ENCODE results near the gene ORC2. TPM values are rescaled to one million over a fixed set of nuclear protein-coding genes. Genes with fewer than 3 reads are reported as not detected.
"Not testable (repeated sequence)": the region's sequence is repeated elsewhere in the genome, so short reads cannot be mapped to it uniquely, and the experiment has no call there.

The ORC2 gene
- total and polyA plus RNA-seq, 8 donors: 5.3 to 62.0 (median 15.1) TPM

DNA sequence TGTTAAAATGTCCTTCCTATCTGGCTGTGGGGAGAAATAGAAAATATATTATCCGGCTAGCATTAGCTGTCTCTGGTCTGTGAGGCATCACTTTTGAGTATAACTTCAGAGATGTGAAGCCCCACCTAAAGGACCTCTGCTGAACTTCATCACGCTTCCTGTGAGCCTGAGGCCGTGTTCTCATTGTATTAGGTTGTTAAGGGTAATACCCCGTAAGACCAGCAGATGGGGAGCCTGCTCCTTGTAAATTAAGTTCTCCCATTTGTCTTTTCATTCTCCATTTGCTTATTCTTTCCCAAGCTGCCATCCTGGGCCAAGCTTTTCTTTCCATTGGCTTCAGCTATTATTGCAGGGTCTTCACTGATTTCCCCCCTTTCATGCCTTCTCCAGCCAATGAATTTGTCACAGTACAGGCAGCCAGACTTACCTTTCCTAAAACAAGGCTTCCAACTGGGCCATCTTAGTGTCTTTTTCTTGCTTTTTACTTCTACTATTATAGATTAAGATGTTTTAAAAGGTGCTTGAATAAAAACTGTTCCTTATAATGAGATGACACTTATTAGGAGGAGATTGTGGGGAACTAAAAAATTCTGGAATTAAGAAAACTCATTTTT is 61.9 kb downstream of the ORC2 start:
- peaks cover 20 to 79% (median 74%) of the 10 kb centered on the region in 4 donors for H3K36me3 ChIP-seq
- no peaks in the 10 kb centered on the region for H3K9me3 ChIP-seq
- DNase-seq: peak; percentile 72 to 92
- peak in 1 of 3 donors; percentile 43 for TF ChIP-seq POLR2AphosphoS5 (IDR thresholded peaks at IDR 0.05)
- TF ChIP-seq EP300 (IDR thresholded peaks at IDR 0.05): no peak
- no peak for TF ChIP-seq POLR2A (IDR thresholded peaks at IDR 0.05)
- TF ChIP-seq, protein P1, sequence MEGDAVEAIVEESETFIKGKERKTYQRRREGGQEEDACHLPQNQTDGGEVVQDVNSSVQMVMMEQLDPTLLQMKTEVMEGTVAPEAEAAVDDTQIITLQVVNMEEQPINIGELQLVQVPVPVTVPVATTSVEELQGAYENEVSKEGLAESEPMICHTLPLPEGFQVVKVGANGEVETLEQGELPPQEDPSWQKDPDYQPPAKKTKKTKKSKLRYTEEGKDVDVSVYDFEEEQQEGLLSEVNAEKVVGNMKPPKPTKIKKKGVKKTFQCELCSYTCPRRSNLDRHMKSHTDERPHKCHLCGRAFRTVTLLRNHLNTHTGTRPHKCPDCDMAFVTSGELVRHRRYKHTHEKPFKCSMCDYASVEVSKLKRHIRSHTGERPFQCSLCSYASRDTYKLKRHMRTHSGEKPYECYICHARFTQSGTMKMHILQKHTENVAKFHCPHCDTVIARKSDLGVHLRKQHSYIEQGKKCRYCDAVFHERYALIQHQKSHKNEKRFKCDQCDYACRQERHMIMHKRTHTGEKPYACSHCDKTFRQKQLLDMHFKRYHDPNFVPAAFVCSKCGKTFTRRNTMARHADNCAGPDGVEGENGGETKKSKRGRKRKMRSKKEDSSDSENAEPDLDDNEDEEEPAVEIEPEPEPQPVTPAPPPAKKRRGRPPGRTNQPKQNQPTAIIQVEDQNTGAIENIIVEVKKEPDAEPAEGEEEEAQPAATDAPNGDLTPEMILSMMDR (IDR thresholded peaks at IDR 0.05): peak in 5 of 7 experiments; percentile 70 to 87 (median 76)
- 4 to 10% (median 8%) methylated on average over 4 of the region's 4 CpGs for WGBS, 5 donors
- H3K4me3 ChIP-seq: no peak overlapping the region
- no peak overlapping the region for H3K27ac ChIP-seq
- intact Hi-C loops (cut with DNase I; ENCODE audit: low total_unique reads): loop anchor here (10.0 kb wide), 1 partner anchor 153 kb away; no protein-coding TSS in a partner anchor
- H3K4me1 ChIP-seq: peaks cover 0 to 16% (median 6%) of the 10 kb centered on the region in 4 donors
- H3K27me3 ChIP-seq: no peaks in the 10 kb centered on the region

DNA sequence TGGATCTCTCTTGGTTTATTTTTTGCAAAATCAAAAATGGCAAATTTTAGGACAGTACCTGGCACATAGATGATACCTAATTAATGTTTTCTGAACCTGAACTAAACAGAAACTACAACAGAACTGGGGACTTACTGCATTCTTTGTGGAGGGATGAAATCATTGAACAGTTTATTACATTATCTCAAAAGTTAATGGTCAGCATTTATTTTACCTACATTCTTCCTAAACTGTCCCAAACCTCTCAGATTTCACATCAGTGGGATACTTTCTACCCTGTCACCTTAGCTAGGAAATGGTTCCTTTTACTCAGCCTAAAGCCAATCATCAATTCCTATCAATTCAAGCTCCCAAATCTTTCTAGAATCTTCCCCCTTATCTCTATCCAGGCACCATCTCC is 64.0 kb downstream of the ORC2 start:
- intact Hi-C loops (cut with DNase I; ENCODE audit: low total_unique reads): loop anchor here (10.0 kb wide), 1 partner anchor 275 kb away; no protein-coding TSS in a partner anchor
- Histone ChIP-seq H3K27me3 (no peaks in the 10 kb centered on the region), H3K4me3 (no peak overlapping the region), H3K9me3 (no peaks in the 10 kb centered on the region), H3K36me3 (peaks cover 26 to 91% (median 82%) of the 10 kb centered on the region in 4 donors), H3K27ac (no peak overlapping the region), H3K4me1 (peaks cover 0 to 28% (median 4%) of the 10 kb centered on the region in 4 donors)
- no peak for DNase-seq
- TF ChIP-seq EP300 (IDR thresholded peaks at IDR 0.05) (no peak), POLR2AphosphoS5 (IDR thresholded peaks at IDR 0.05) (no peak), POLR2A (IDR thresholded peaks at IDR 0.05) (no peak)
- TF ChIP-seq, protein P1 (IDR thresholded peaks at IDR 0.05): no peak

DNA sequence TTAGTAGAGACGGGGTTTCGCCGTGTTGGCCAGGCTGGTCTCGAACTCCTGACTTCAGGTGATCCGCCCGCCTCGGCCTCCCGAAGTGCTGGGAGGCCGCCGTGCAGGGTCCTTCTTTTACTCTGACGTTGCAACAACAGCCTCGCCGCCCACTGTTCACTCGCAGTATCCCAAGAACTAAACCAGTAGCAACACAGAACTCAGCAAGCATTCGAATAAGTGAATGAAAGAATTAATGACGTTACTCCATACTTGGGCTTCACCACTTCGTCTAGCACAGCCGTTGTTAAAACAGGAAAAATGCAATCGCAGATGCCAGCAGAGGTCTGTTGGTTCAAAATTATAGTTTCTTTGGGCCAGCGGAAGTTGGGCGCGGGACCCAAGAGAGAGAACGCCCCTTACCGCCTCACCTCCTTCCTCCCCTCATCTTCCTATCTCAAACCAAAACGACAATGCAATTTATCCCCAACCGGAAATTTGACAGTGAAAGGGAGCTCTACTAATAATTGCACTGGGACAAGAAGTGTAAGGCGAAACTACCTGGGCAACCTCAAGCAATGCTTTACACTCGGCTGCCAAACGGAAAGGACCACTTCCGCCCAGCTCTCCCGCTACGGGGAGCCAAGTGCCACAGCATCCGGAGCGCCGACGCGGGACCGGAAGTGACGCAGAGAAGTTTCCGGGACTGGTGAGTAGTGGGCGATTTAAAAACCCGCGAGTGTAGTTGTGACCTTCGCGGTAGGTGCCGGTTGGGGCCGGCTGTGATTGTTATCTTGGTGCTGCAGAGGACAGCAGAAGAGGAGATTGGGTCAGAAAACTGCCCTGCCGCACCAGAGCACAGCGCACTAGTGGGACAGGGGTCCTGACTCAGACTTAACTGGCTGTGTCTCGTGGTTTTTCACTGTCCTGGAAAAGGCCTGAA is 74.5 kb downstream of the ORC2 start, which contains the start of the genes NIF3L1 and PPIL3:
Gene NIF3L1, plus strand, starts transcription at position 668 of the 922 bp plus-strand sequence. CDS start 2,573 bp downstream, outside the sequence.
Gene PPIL3, minus strand, starts transcription at position 374 of the 922 bp plus-strand sequence. CDS start 1,462 bp downstream, outside the sequence.
- Histone ChIP-seq H3K4me3 (peak within 1 kb of the TSS; percentile 62 to 89 (median 72)), H3K36me3 (peaks cover 8 to 41% (median 33%) of the 10 kb centered on the region in 4 donors), H3K27ac (peak within 1 kb of the TSS; percentile 92 to 99 (median 98)), H3K4me1 (peaks cover 27 to 54% (median 39%) of the 10 kb centered on the region in 4 donors), H3K27me3 (no peaks in the 10 kb centered on the region), H3K9me3 (no peaks in the 10 kb centered on the region)
- intact Hi-C loops (cut with DNase I; ENCODE audit: low total_unique reads): no loop called here
- TF ChIP-seq POLR2AphosphoS5 (IDR thresholded peaks at IDR 0.05) (peak; percentile 68 to 96 (median 85)), POLR2A (IDR thresholded peaks at IDR 0.05) (no peak), EP300 (IDR thresholded peaks at IDR 0.05) (peak; percentile 37)
- TF ChIP-seq, protein P1 (IDR thresholded peaks at IDR 0.05): no peak
- DNase-seq: peak; percentile 97 to 99
- 0% methylated on average over 50 of the region's 50 CpGs for WGBS, 5 donors

GRCh38 chr2:200881715-200882249 is 81.7 kb downstream of the ORC2 start:
- peaks cover 25 to 96% (median 90%) of the 10 kb centered on the region in 4 donors for H3K36me3 ChIP-seq
- H3K4me1 ChIP-seq; H3K27me3 ChIP-seq; H3K4me3 ChIP-seq; DNase-seq; H3K9me3 ChIP-seq; intact Hi-C loops (cut with DNase I; ENCODE audit: low total_unique reads); H3K27ac ChIP-seq: not testable (repeated sequence)
- 75 to 86% (median 81%) methylated on average over 2 of the region's 2 CpGs for WGBS, 5 donors

All from stomach (tissue), 9 donors.